ENCODE measurements around the gene SORCS2.

SORCS2 gene

DNA sequence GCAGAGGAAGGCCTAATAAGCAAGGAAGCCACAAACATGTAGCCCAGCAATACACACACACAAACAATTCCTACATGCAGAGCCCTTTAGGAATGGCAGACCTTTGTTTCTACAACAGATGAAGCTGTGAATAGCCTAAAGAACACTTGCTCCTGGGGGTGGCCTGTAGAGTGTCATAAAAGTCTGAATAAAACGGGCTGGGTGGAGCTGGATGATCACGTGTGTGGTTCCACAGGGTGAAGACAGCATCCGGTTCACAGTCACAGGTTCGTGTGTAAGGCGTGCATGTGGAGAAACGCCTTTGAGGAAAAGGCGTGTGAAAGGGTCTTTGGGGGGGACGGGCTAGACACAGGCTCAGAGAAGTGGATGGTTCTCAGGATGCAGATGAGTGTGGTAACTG is 591.2 kb downstream of the SORCS2 start:
- no peak for TF ChIP-seq CEBPB (IDR thresholded peaks at IDR 0.05)
- no peak for TF ChIP-seq TCF12 (IDR thresholded peaks at IDR 0.05; ENCODE audit: low read depth)
- no peak for TF ChIP-seq RAD21 (IDR thresholded peaks at IDR 0.05; ENCODE audit: low read depth)

DNA sequence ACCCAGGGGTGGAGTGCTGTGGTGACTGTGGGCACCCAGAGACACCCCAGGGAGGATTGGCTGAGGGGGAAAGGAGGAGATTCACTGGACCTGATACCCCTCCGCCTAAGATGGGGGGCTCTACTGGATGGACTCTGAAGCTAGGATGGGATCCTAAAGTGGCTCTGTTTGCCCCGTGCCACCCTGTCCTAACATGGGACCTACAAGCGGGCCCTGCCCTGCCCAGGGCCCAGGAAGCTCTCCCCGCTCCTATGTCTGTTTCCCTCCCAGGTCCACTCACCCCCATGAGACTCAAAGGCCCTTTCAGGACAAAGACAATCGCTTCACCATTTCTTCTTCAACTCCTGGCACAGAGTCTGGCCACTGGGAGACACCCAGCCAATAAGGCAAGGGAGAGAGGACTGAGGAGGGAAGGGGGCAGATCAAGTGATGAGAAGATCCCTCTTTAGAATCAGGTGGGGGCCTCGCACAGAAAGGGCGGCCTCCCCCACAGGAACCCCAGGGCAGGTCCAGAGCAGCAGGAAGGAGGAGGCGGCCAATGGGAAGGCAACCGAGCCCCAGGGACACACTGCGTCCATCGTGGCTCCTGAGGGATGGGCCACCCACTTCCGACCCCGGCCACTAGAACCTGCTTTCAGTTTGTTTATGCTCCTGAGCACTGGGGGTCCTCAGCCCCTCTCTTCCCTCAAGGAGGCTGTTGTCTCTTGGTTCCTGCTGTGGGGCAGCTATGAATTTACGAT is 592.0 kb downstream of the SORCS2 start:
- TF ChIP-seq, protein P1, sequence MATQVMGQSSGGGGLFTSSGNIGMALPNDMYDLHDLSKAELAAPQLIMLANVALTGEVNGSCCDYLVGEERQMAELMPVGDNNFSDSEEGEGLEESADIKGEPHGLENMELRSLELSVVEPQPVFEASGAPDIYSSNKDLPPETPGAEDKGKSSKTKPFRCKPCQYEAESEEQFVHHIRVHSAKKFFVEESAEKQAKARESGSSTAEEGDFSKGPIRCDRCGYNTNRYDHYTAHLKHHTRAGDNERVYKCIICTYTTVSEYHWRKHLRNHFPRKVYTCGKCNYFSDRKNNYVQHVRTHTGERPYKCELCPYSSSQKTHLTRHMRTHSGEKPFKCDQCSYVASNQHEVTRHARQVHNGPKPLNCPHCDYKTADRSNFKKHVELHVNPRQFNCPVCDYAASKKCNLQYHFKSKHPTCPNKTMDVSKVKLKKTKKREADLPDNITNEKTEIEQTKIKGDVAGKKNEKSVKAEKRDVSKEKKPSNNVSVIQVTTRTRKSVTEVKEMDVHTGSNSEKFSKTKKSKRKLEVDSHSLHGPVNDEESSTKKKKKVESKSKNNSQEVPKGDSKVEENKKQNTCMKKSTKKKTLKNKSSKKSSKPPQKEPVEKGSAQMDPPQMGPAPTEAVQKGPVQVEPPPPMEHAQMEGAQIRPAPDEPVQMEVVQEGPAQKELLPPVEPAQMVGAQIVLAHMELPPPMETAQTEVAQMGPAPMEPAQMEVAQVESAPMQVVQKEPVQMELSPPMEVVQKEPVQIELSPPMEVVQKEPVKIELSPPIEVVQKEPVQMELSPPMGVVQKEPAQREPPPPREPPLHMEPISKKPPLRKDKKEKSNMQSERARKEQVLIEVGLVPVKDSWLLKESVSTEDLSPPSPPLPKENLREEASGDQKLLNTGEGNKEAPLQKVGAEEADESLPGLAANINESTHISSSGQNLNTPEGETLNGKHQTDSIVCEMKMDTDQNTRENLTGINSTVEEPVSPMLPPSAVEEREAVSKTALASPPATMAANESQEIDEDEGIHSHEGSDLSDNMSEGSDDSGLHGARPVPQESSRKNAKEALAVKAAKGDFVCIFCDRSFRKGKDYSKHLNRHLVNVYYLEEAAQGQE (IDR thresholded peaks at IDR 0.05; ENCODE audit: low read depth), result no peak
- TF ChIP-seq TEAD4 (IDR thresholded peaks at IDR 0.05) (no peak), FOXM1 (IDR thresholded peaks at IDR 0.05; ENCODE audit: borderline replicate concordance, low read depth) (no peak), YY1 (IDR thresholded peaks at IDR 0.05; ENCODE audit: low read depth) (no peak), TCF12 (IDR thresholded peaks at IDR 0.05; ENCODE audit: low read depth) (no peak), ZBTB7A (IDR thresholded peaks at IDR 0.05; ENCODE audit: low read depth) (no peak), NFIC (IDR thresholded peaks at IDR 0.05) (no peak), RAD21 (IDR thresholded peaks at IDR 0.05; ENCODE audit: low read depth) (no peak), CEBPB (IDR thresholded peaks at IDR 0.05) (no peak)
- TF ChIP-seq, protein P2, sequence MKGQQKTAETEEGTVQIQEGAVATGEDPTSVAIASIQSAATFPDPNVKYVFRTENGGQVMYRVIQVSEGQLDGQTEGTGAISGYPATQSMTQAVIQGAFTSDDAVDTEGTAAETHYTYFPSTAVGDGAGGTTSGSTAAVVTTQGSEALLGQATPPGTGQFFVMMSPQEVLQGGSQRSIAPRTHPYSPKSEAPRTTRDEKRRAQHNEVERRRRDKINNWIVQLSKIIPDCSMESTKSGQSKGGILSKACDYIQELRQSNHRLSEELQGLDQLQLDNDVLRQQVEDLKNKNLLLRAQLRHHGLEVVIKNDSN (IDR thresholded peaks at IDR 0.05), result no peak
- TF ChIP-seq, protein P3, sequence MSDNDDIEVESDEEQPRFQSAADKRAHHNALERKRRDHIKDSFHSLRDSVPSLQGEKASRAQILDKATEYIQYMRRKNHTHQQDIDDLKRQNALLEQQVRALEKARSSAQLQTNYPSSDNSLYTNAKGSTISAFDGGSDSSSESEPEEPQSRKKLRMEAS (IDR thresholded peaks at IDR 0.05), result no peak

DNA sequence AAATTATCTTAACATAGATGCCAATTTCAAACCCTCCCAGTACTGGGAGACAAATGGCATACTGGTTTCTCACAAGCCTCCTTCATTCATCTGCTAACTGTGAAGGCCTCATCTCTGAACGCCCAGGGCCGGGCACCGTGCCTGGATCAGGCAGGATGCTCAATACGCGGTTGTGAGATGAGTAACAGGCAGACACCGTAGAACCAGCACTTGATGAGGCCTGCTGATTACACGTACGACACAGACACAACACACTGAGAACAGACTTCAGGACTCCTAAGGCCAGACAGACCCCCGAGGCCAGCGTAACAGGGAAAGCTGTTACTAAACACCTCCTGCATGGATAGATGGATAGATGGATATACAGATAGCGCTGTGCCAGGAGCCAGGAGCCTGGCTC is 592.7 kb downstream of the SORCS2 start:
- TF ChIP-seq NFIC (IDR thresholded peaks at IDR 0.05), result no peak
- no peak for TF ChIP-seq CEBPB (IDR thresholded peaks at IDR 0.05)
- TF ChIP-seq, protein P3 (IDR thresholded peaks at IDR 0.05), result no peak
- no peak for TF ChIP-seq YY1 (IDR thresholded peaks at IDR 0.05; ENCODE audit: low read depth)
- TF ChIP-seq EGR1 (IDR thresholded peaks at IDR 0.05), result no peak
- TF ChIP-seq CREB1 (IDR thresholded peaks at IDR 0.05; ENCODE audit: low read depth), result no peak
- TF ChIP-seq RAD21 (IDR thresholded peaks at IDR 0.05; ENCODE audit: low read depth), result no peak
- no peak for TF ChIP-seq TAF1 (IDR thresholded peaks at IDR 0.05; ENCODE audit: low read depth)
- TF ChIP-seq FOXM1 (IDR thresholded peaks at IDR 0.05; ENCODE audit: borderline replicate concordance, low read depth), result no peak

DNA sequence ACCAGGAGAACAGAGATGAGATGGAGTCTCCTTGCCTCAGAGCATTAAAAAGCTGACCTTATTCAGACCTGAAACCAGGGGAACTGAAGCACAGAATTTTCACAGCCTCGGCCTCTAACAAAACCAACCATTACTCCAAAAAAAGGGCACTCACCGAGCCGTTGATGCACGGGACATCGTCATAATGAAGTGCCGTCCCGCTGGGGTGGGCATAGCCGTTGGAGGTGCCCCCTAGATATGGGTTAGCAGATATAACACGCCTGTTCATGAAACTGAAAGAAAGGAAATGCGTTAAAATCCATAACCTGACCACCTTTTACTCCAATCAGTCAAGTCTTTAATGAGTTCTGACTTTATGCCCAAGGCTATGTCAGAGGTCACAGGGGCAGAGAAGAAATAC is 593.7 kb downstream of the SORCS2 start:
- TF ChIP-seq YY1 (IDR thresholded peaks at IDR 0.05; ENCODE audit: low read depth), result no peak
- TF ChIP-seq TAF1 (IDR thresholded peaks at IDR 0.05; ENCODE audit: low read depth), result no peak
- no peak for TF ChIP-seq EP300 (IDR thresholded peaks at IDR 0.05; ENCODE audit: borderline replicate concordance)
- TF ChIP-seq RAD21 (IDR thresholded peaks at IDR 0.05; ENCODE audit: low read depth), result no peak
- no peak for TF ChIP-seq CREB1 (IDR thresholded peaks at IDR 0.05; ENCODE audit: low read depth)
- TF ChIP-seq, protein P3 (IDR thresholded peaks at IDR 0.05), result no peak
- TF ChIP-seq, protein P2 (IDR thresholded peaks at IDR 0.05), result no peak
- TF ChIP-seq TCF12 (IDR thresholded peaks at IDR 0.05; ENCODE audit: low read depth), result no peak
- no peak for TF ChIP-seq NFIC (IDR thresholded peaks at IDR 0.05)
- no peak for TF ChIP-seq FOXM1 (IDR thresholded peaks at IDR 0.05; ENCODE audit: borderline replicate concordance, low read depth)
- no peak for TF ChIP-seq CEBPB (IDR thresholded peaks at IDR 0.05)
- no peak for TF ChIP-seq ZBTB7A (IDR thresholded peaks at IDR 0.05; ENCODE audit: low read depth)

DNA sequence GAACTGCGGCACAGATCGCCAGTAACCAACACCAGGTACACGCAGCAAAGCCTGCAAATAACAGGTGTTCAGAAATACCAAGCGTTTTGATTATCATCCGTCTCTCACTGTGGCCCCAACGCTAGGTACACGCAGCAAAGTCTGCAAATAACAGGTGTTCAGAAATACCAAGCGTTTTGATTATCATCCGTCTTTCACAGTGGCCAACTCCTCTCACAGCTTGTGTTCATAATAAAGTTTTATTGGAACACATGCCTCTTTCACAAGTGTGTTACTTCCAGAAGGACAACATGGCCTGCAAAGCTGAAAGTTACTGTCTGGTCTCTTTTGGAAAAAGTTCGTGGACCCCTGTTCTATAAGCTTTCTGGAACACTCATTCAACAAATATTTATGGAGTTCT is 594.2 kb downstream of the SORCS2 start:
- no peak for TF ChIP-seq FOXM1 (IDR thresholded peaks at IDR 0.05; ENCODE audit: borderline replicate concordance, low read depth)
- no peak for TF ChIP-seq ZBTB7A (IDR thresholded peaks at IDR 0.05; ENCODE audit: low read depth)
- no peak for TF ChIP-seq RAD21 (IDR thresholded peaks at IDR 0.05; ENCODE audit: low read depth)
- TF ChIP-seq TEAD4 (IDR thresholded peaks at IDR 0.05), result no peak
- TF ChIP-seq, protein P3 (IDR thresholded peaks at IDR 0.05), result no peak
- no peak for TF ChIP-seq CREB1 (IDR thresholded peaks at IDR 0.05; ENCODE audit: low read depth)
- TF ChIP-seq, protein P2 (IDR thresholded peaks at IDR 0.05), result no peak
- TF ChIP-seq, protein P1 (IDR thresholded peaks at IDR 0.05; ENCODE audit: low read depth), result no peak
- no peak for TF ChIP-seq NFIC (IDR thresholded peaks at IDR 0.05)
- no peak for TF ChIP-seq TCF12 (IDR thresholded peaks at IDR 0.05; ENCODE audit: low read depth)
- TF ChIP-seq TAF1 (IDR thresholded peaks at IDR 0.05; ENCODE audit: low read depth), result no peak
- no peak for TF ChIP-seq EGR1 (IDR thresholded peaks at IDR 0.05)
- no peak for TF ChIP-seq EP300 (IDR thresholded peaks at IDR 0.05; ENCODE audit: borderline replicate concordance)
- TF ChIP-seq YY1 (IDR thresholded peaks at IDR 0.05; ENCODE audit: low read depth), result no peak
- no peak for TF ChIP-seq CEBPB (IDR thresholded peaks at IDR 0.05)

All from Ishikawa (cell line).